WTC11 (cell line): ENCODE data around the gene SMIM1. TPM values are rescaled to one million over a fixed set of nuclear protein-coding genes. Genes with fewer than 3 reads are reported as not detected.

Experiments
- ATAC-seq: fragments of 200-7000 bp; cut with Tn5 transposase; 2 replicates; pipeline ENCODE4 v1.10.0; 2021; ENCODE audit warnings: mild to moderate bottlenecking, moderate library complexity
- CTCF ChIA-PET: fragments of 300-600 bp; sonication (Branson Sonifier 250); formaldehyde crosslinking; loops from one replicate; lab custom pipeline; 2021; ENCODE audit warnings: antibody characterized with exemption; lab: Charles Lee
- POLR2A ChIA-PET: fragments of 350-600 bp; sonication (Branson Sonifier 250); formaldehyde crosslinking; loops from one replicate; lab custom pipeline; 2021; ENCODE audit warnings: antibody characterized with exemption; lab: Charles Lee
- DNase-seq: peaks from one replicate; pipeline ENCODE4 v3.0.0; 2021; ENCODE audit warnings: low spot score
- H3K27ac Mint-ChIP-seq: 2 replicates; pipeline ENCODE4 v1.8.0; 2021; ENCODE audit warnings: mixed read lengths
- H3K27me3 Mint-ChIP-seq: 2 replicates; pipeline ENCODE4 v1.8.0; 2021; ENCODE audit warnings: low read depth, mild to moderate bottlenecking, moderate library complexity, mixed read lengths
- H3K36me3 Mint-ChIP-seq: 2 replicates; pipeline ENCODE4 v1.8.0; 2021; ENCODE audit warnings: mixed read lengths
- H3K4me1 Mint-ChIP-seq: 2 replicates; pipeline ENCODE4 v1.8.0; 2022; ENCODE audit warnings: mixed read lengths
- H3K4me3 Mint-ChIP-seq: 2 replicates; pipeline ENCODE4 v1.8.0; 2021; ENCODE audit warnings: mild to moderate bottlenecking, moderate library complexity, mixed read lengths
- H3K9me3 Mint-ChIP-seq: 2 replicates; pipeline ENCODE4 v1.8.0; 2021; ENCODE audit warnings: mixed read lengths
- AFF4 ChIP-seq: sonication (generic); formaldehyde crosslinking; IDR thresholded peaks from 2 replicates; pipeline ENCODE4 v1.8.1; 2023; ENCODE audit warnings: mild to moderate bottlenecking, missing genetic modification reagents, borderline replicate concordance
- ATF1 ChIP-seq: sonication (generic); formaldehyde crosslinking; IDR thresholded peaks from 2 replicates; pipeline ENCODE4 v1.8.1; 2023; ENCODE audit warnings: mild to moderate bottlenecking, moderate library complexity, missing genetic modification reagents
- ATF2 ChIP-seq: sonication (generic); formaldehyde crosslinking; IDR thresholded peaks from 2 replicates; pipeline ENCODE4 v1.8.1; 2022; ENCODE audit warnings: low read depth, missing genetic modification reagents, borderline replicate concordance
- E2F1 ChIP-seq: sonication (generic); formaldehyde crosslinking; IDR thresholded peaks from 2 replicates; pipeline ENCODE4 v1.8.0; 2022; ENCODE audit warnings: mild to moderate bottlenecking, missing genetic modification reagents
- E2F5 ChIP-seq: sonication (generic); formaldehyde crosslinking; IDR thresholded peaks from 2 replicates; pipeline ENCODE4 v1.8.1; 2022; ENCODE audit warnings: mild to moderate bottlenecking, moderate library complexity, missing genetic modification reagents
- ERG ChIP-seq: fragments of 250-450 bp; sonication (Bioruptor Pico); IDR thresholded peaks from 2 replicates; pipeline ENCODE4 v1.8.0; 2021; ENCODE audit warnings: mild to moderate bottlenecking
- KAT7 ChIP-seq: sonication (generic); formaldehyde crosslinking; IDR thresholded peaks from 2 replicates; pipeline ENCODE4 v1.8.1; 2023; ENCODE audit warnings: missing genetic modification reagents, mild to moderate bottlenecking, borderline replicate concordance
- MXD4 ChIP-seq: fragments of 250-450 bp; sonication (Bioruptor Pico); IDR thresholded peaks from 2 replicates; pipeline ENCODE4 v1.8.0; 2021; ENCODE audit warnings: mild to moderate bottlenecking, moderate library complexity, borderline replicate concordance
- NR3C1 ChIP-seq: sonication (generic); formaldehyde crosslinking; conservative IDR thresholded peaks from 2 replicates; pipeline ENCODE4 v1.8.1; 2023; ENCODE audit warnings: low read depth, mild to moderate bottlenecking, missing genetic modification reagents
- RELA ChIP-seq: sonication (generic); formaldehyde crosslinking; IDR thresholded peaks from 2 replicates; pipeline ENCODE4 v1.8.1; 2022; ENCODE audit warnings: missing genetic modification reagents, mild to moderate bottlenecking, borderline replicate concordance
- ZNF232 ChIP-seq: sonication (generic); formaldehyde crosslinking; IDR thresholded peaks from 2 replicates; pipeline ENCODE4 v1.8.0; 2022; ENCODE audit warnings: mild to moderate bottlenecking, missing genetic modification reagents
- ZNF317 ChIP-seq: sonication (generic); formaldehyde crosslinking; IDR thresholded peaks from 2 replicates; pipeline ENCODE4 v1.8.1; 2023; ENCODE audit warnings: low read depth, mild to moderate bottlenecking, moderate library complexity, missing genetic modification reagents, borderline replicate concordance
- ZNF416 ChIP-seq: fragments of 250-450 bp; sonication (Bioruptor Pico); IDR thresholded peaks from 2 replicates; pipeline ENCODE4 v1.9.0; 2021; ENCODE audit warnings: mild to moderate bottlenecking, inconsistent platforms
- ZNF425 ChIP-seq: fragments of 250-450 bp; sonication (Bioruptor Pico); conservative IDR thresholded peaks from 2 replicates; pipeline ENCODE4 v1.9.0; 2021; ENCODE audit warnings: mild to moderate bottlenecking
- total RNA-seq: library from RNA; stranded (reverse); gene quantifications from 3 replicates; pipeline ENCODE4 v1.2.3, GENCODE V29; 2021
- TF ChIP-seq, protein P1 (sequence below): sonication (generic); formaldehyde crosslinking; IDR thresholded peaks from 2 replicates; pipeline ENCODE4 v1.8.0; 2022; ENCODE audit warnings: mild to moderate bottlenecking, missing genetic modification reagents

Gene SMIM1
- total RNA-seq, 1 experiment from 2014 or later = 10.2 TPM

DNA sequence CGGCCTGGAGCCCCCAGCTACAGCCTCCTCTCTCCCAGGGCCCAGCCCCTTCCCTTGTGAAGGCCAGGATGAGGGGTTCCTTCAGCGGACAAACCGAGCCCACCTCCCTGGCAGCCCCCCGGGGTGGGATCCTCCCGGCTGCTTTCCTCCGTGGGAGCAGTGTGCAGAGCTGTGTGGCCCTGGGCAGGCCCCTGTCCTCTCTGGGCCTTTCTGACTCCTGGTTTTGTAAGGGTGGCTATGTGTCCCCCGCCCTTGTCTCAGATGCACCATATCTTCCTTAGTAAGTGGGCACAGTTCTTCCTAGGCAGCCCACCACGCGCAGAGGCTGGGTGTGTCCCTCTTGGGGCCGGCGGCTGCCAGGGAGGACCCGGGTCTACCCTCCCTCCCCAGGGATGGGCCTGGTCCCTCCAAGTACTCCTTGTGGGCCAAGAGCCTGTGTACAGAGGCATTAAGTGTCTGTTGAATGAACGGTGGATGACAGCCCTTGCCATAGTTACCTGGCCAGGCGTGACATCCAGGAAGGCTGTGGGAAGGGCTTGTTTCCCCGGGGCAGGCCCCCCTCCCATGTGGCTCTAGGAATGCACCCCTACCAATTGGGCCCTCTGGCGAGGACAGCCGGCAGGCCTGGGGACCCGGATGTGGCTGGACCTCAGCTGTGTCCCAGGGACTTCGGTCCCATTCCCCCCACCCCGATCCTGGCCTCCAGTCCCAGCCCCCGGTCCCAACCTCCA lies 3.8 kb downstream of the SMIM1 start:
- ChIA-PET POLR2A (interaction anchor here (0.8 to 1.7 kb wide), 3 partner anchors 17 to 123 kb away, joined by 3 to 10 read pairs (median 5); partner anchors contain the start of genes C1orf174 and LRRC47), CTCF (interaction anchor here (0.6 to 2.2 kb wide), 25 partner anchors 9 to 162 kb away, joined by 3 to 59 read pairs (median 5); partner anchors contain the start of genes C1orf174, CEP104, DFFB and LRRC47)
- Mint-ChIP-seq H3K27ac (no peak overlapping the region), H3K9me3 (no peaks in the 10 kb centered on the region), H3K36me3 (peaks cover 24% of the 10 kb centered on the region), H3K4me1 (peaks cover 19% of the 10 kb centered on the region), H3K4me3 (no peak overlapping the region)
- ATAC-seq = no peak
- TF ChIP-seq, protein P1, sequence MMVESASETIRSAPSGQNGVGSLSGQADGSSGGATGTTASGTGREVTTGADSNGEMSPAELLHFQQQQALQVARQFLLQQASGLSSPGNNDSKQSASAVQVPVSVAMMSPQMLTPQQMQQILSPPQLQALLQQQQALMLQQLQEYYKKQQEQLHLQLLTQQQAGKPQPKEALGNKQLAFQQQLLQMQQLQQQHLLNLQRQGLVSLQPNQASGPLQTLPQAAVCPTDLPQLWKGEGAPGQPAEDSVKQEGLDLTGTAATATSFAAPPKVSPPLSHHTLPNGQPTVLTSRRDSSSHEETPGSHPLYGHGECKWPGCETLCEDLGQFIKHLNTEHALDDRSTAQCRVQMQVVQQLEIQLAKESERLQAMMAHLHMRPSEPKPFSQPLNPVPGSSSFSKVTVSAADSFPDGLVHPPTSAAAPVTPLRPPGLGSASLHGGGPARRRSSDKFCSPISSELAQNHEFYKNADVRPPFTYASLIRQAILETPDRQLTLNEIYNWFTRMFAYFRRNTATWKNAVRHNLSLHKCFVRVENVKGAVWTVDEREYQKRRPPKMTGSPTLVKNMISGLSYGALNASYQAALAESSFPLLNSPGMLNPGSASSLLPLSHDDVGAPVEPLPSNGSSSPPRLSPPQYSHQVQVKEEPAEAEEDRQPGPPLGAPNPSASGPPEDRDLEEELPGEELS (CRISPR knock-in tag) = no peak
- TF ChIP-seq MXD4 (no peak), ZNF425 (CRISPR knock-in tag) (no peak), ZNF416 (no peak), ATF2 (no peak), ZNF232 (CRISPR knock-in tag) (0 out of 2 replicates have a peak, but pooled peaks have one; percentile 26), NR3C1 (CRISPR knock-in tag) (no peak), E2F5 (CRISPR knock-in tag) (no peak)
- TF ChIP-seq, all 79 proteins: peak for 1
- no peak for DNase-seq
- no peaks in the 10 kb centered on the region; the same call in 1 of the 2 replicates for H3K27me3 Mint-ChIP-seq

DNA sequence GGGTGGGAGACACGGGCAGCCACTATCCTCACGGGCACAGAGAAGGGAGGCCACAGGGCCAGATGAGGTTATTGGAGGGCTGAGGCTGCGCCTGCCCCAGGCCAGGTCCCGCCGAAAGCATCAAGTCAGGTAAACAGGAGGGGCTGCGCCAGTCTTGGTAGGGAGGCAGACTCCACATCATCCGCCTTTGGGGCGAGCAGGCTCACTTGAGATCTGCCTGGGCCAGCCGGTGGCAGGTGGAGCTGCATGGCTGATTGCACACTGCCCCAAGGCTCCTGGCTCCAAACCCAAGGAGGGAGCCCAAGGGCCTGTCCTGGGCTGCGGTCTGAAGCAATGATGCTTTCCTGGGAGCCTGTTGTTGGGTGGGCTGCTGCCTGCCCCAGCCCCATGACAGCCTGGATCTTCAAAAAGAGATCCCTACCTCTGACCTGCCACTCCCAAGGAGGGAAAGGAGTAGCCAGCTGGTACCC lies 4.6 kb downstream of the SMIM1 start:
- Mint-ChIP-seq H3K27me3 (no peaks in the 10 kb centered on the region), H3K36me3 (peaks cover 31% of the 10 kb centered on the region)
- POLR2A ChIA-PET = no interaction called here
- TF ChIP-seq ZNF317 (CRISPR knock-in tag) (no peak), NR3C1 (CRISPR knock-in tag) (no peak), ERG (no peak), RELA (CRISPR knock-in tag) (no peak), ATF2 (no peak), AFF4 (no peak), KAT7 (CRISPR knock-in tag) (no peak), E2F1 (CRISPR knock-in tag) (no peak), ATF1 (CRISPR knock-in tag) (no peak)
- TF ChIP-seq, all 79 proteins: peak for 0
- ATAC-seq (no peak), DNase-seq (no peak)
- Mint-ChIP-seq H3K4me3 (no peak overlapping the region), H3K27ac (no peak overlapping the region), H3K9me3 (no peaks in the 10 kb centered on the region), H3K4me1 (peaks cover 15% of the 10 kb centered on the region)
- CTCF ChIA-PET = interaction anchor here (2.5 kb wide), 1 partner anchor 53 kb away, joined by 10 read pairs; no protein-coding TSS in a partner anchor
